ENCODE data around the gene CPNE9. TPM values are rescaled to one million over a fixed set of nuclear protein-coding genes. Genes with fewer than 3 reads are reported as not detected.

Gene CPNE9
- total RNA-seq, 1 experiment from 2014 or later: not detected

GRCh38 chr3:9669720-9670432 is 33.8 kb upstream of the CPNE9 start:
- Mint-ChIP-seq H3K27me3 (ENCODE audit: insufficient read depth, unreplicated experiment) (no peaks in the 10 kb centered on the region), H3K36me3 (ENCODE audit: insufficient read depth, unreplicated experiment) (peaks cover 36% of the 10 kb centered on the region), H3K9me3 (ENCODE audit: unreplicated experiment) (no peaks in the 10 kb centered on the region), H3K27ac (ENCODE audit: unreplicated experiment) (peak overlapping the region; percentile 29), H3K4me3 (ENCODE audit: unreplicated experiment) (no peak overlapping the region), H3K4me1 (ENCODE audit: low read depth, unreplicated experiment) (no peaks in the 10 kb centered on the region)
- no peak overlapping the region for H3K4me3 ChIP-seq (ENCODE audit: low read depth, low read length)
- POLR2A ChIA-PET: no interaction called here
- CTCF ChIA-PET: no interaction called here
- no peaks in the 10 kb centered on the region for H3K27me3 ChIP-seq (replicated peaks; ENCODE audit: control insufficient read depth, insufficient read depth, low read length)
- no peak for TF ChIP-seq CTCF (IDR thresholded peaks at IDR 0.05; ENCODE audit: insufficient read depth in 1 of 2, low read depth in 1 of 2, low read length in 1 of 2, severe bottlenecking in 1 of 2, unreplicated experiment in 1 of 2)
- H3K9me3 ChIP-seq: no peaks in the 10 kb centered on the region
- peaks cover 3% of the 10 kb centered on the region for H3K36me3 ChIP-seq (ENCODE audit: control insufficient read depth, insufficient read depth, low read length)
- BruUV-seq (replicated peaks): no TSS peak
- DNase-seq: no peak
- H3K4me1 ChIP-seq: no peaks in the 10 kb centered on the region
- intact Hi-C loops (cut with micrococcal nuclease; ENCODE audit: unreplicated experiment): loop anchor here (5.0 kb wide), 1 partner anchor 168 kb away; no protein-coding TSS in a partner anchor

DNA sequence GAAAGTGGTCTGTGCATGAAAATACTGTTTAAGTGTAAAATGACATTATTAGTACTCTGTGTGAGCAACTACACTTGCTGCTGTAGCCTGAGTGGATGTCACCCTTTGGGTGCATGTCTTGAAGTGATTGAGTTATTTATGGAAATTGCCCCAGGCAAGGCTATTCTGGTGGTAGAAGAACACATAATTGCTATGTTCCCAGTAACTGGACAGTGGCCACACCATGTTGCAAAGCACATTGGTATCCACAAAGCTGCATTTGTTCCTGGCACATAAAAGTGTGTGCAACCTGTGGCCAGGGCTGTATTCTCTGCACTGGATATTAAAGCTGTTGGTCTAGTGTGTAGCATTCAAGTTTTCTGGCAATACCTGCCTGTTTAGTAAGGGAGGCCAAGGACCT is 30.6 kb upstream of the CPNE9 start:
- H3K4me1 Mint-ChIP-seq (ENCODE audit: low read depth, unreplicated experiment): no peaks in the 10 kb centered on the region
- CTCF ChIA-PET: interaction anchor here (0.6 kb wide), 1 partner anchor 171 kb away, joined by 3 read pairs; no protein-coding TSS in a partner anchor

DNA sequence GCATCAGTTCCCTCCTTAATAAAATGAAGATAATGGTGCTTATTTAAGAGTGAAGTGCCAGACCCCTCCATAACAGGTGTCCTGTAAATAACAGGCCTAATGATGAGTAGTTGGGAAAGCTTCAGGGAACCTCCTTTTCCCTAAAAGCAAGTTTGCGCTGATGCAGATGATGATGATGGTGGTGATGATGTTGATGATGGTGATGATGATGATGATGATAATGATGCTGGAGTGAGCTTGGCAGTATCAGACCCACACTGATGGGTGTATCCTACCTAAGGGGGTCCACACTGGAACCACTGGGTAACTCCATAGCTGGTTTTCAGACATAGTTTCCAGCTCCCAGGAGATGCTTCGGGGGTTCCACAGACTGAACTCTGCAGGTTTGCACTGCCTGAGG is 29.9 kb upstream of the CPNE9 start:
- Mint-ChIP-seq H3K9me3 (ENCODE audit: unreplicated experiment) (no peaks in the 10 kb centered on the region), H3K4me3 (ENCODE audit: unreplicated experiment) (no peak overlapping the region), H3K4me1 (ENCODE audit: low read depth, unreplicated experiment) (no peaks in the 10 kb centered on the region), H3K36me3 (ENCODE audit: insufficient read depth, unreplicated experiment) (peaks cover 25% of the 10 kb centered on the region), H3K27me3 (ENCODE audit: insufficient read depth, unreplicated experiment) (no peaks in the 10 kb centered on the region), H3K27ac (ENCODE audit: unreplicated experiment) (no peak overlapping the region)
- no peak for TF ChIP-seq CTCF (IDR thresholded peaks at IDR 0.05; ENCODE audit: insufficient read depth in 1 of 2, low read depth in 1 of 2, low read length in 1 of 2, severe bottlenecking in 1 of 2, unreplicated experiment in 1 of 2)
- no peak overlapping the region for H3K4me3 ChIP-seq (ENCODE audit: low read depth, low read length)
- H3K4me1 ChIP-seq: no peaks in the 10 kb centered on the region
- no peaks in the 10 kb centered on the region for H3K27me3 ChIP-seq (replicated peaks; ENCODE audit: control insufficient read depth, insufficient read depth, low read length)
- intact Hi-C loops (cut with micrococcal nuclease; ENCODE audit: unreplicated experiment): loop anchor here (5.0 kb wide), 1 partner anchor 171 kb away; no protein-coding TSS in a partner anchor
- H3K36me3 ChIP-seq (ENCODE audit: control insufficient read depth, insufficient read depth, low read length): peaks cover 3% of the 10 kb centered on the region
- DNase-seq: no peak
- BruUV-seq (replicated peaks): no TSS peak
- POLR2A ChIA-PET: no interaction called here
- CTCF ChIA-PET: no interaction called here
- no peaks in the 10 kb centered on the region for H3K9me3 ChIP-seq

More for the DNA sequence above, 30.6 kb upstream of the CPNE9 start:
- Histone ChIP-seq H3K9me3 (no peaks in the 10 kb centered on the region), H3K4me1 (no peaks in the 10 kb centered on the region), H3K36me3 (ENCODE audit: control insufficient read depth, insufficient read depth, low read length) (peaks cover 3% of the 10 kb centered on the region), H3K4me3 (ENCODE audit: low read depth, low read length) (no peak overlapping the region), H3K27me3 (replicated peaks; ENCODE audit: control insufficient read depth, insufficient read depth, low read length) (no peaks in the 10 kb centered on the region)
- H3K9me3 Mint-ChIP-seq (ENCODE audit: unreplicated experiment): no peaks in the 10 kb centered on the region
- BruUV-seq (replicated peaks): no TSS peak
- intact Hi-C loops (cut with micrococcal nuclease; ENCODE audit: unreplicated experiment): loop anchor here (5.0 kb wide), 1 partner anchor 171 kb away; no protein-coding TSS in a partner anchor
- no peaks in the 10 kb centered on the region for H3K27me3 Mint-ChIP-seq (ENCODE audit: insufficient read depth, unreplicated experiment)
- no peak overlapping the region for H3K27ac Mint-ChIP-seq (ENCODE audit: unreplicated experiment)
- TF ChIP-seq CTCF (IDR thresholded peaks at IDR 0.05; ENCODE audit: insufficient read depth in 1 of 2, low read depth in 1 of 2, low read length in 1 of 2, severe bottlenecking in 1 of 2, unreplicated experiment in 1 of 2): no peak
- no peak for DNase-seq
- peaks cover 26% of the 10 kb centered on the region for H3K36me3 Mint-ChIP-seq (ENCODE audit: insufficient read depth, unreplicated experiment)
- no peak overlapping the region for H3K4me3 Mint-ChIP-seq (ENCODE audit: unreplicated experiment)
- POLR2A ChIA-PET: no interaction called here
